Measurements from ENCODE around the gene GTPBP3. TPM values are rescaled to one million over a fixed set of nuclear protein-coding genes. Genes with fewer than 3 reads are reported as not detected.

Gene GTPBP3
- total and polyA plus RNA-seq, 9 of the 15 experiments (the other 6 are each of a cell fraction or from before 2014, with no cell fraction given): 4.9 to 124 (median 22.6) TPM

DNA sequence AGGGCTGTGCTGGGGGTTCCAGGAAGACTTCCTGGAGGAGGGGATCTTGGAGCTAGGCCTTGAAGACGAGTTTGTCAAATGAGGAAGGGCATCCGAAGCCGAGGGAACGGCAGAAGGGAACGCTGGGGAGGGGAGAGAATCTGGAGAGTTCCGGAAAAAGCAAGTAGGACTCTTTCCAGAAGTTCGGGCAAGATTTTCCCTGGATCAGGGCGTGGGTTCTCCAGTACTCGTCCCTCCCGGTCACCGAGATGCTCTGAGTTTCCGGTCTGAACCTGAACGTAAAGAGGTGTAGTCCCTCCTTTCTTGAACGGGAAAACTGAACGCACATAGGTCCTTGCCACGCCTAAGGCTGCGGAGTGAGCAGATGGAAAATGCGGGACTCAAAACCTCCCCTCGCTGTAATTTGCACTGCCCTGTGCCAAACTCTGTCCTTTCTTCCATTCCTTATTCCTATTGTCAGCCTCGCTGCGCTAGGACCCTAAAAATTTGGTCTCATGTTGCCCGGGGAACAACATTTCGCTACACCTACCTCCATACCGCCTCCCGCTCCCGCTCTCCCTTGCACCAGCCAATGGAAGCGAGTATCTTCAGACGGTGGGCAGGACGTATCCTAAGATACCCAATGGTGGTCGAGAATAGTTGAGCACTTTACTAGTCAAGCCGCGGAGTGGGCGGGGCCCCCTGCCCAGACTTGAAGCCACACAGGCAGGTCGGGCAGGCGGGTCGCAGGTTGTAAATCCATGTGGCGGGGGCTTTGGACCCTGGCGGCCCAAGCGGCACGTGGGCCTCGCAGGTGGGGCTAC lies at the start of gene GTPBP3 (continued):
- TF ChIP-seq SMC3 (conservative IDR thresholded peaks at IDR 0.05; ENCODE audit: insufficient read depth, low read depth, low read length) (peak; percentile 11; the same call in 1 of the 2 replicates), ELF2 (CRISPR knock-in tag; IDR thresholded peaks at IDR 0.05) (peak; percentile 61; the same call in 1 of the 2 replicates), NFE2 (IDR thresholded peaks at IDR 0.05; ENCODE audit: low read depth) (no peak), PURB (CRISPR knock-in tag; IDR thresholded peaks at IDR 0.05; ENCODE audit: low read depth) (no peak), PHB (CRISPR knock-in tag; IDR thresholded peaks at IDR 0.05) (no peak), LCOR (CRISPR knock-in tag; IDR thresholded peaks at IDR 0.05) (peak; percentile 55; the same call in 1 of the 2 replicates), TFAP4 (CRISPR knock-in tag; IDR thresholded peaks at IDR 0.05; ENCODE audit: borderline replicate concordance) (peak; percentile 68), ZNF316 (IDR thresholded peaks at IDR 0.05) (0 out of 2 replicates have a peak, but pooled peaks have one; percentile 1), MAX (CRISPR knock-in tag; IDR thresholded peaks at IDR 0.05) (peak; percentile 86), HDGF (IDR thresholded peaks at IDR 0.05) (peak; percentile 69; the same call in 1 of the 2 replicates), ZBTB7A (IDR thresholded peaks at IDR 0.05; ENCODE audit: borderline replicate concordance, control insufficient read depth, low read depth, low read length) (peak; percentile 95)
- TF ChIP-seq, protein P1, sequence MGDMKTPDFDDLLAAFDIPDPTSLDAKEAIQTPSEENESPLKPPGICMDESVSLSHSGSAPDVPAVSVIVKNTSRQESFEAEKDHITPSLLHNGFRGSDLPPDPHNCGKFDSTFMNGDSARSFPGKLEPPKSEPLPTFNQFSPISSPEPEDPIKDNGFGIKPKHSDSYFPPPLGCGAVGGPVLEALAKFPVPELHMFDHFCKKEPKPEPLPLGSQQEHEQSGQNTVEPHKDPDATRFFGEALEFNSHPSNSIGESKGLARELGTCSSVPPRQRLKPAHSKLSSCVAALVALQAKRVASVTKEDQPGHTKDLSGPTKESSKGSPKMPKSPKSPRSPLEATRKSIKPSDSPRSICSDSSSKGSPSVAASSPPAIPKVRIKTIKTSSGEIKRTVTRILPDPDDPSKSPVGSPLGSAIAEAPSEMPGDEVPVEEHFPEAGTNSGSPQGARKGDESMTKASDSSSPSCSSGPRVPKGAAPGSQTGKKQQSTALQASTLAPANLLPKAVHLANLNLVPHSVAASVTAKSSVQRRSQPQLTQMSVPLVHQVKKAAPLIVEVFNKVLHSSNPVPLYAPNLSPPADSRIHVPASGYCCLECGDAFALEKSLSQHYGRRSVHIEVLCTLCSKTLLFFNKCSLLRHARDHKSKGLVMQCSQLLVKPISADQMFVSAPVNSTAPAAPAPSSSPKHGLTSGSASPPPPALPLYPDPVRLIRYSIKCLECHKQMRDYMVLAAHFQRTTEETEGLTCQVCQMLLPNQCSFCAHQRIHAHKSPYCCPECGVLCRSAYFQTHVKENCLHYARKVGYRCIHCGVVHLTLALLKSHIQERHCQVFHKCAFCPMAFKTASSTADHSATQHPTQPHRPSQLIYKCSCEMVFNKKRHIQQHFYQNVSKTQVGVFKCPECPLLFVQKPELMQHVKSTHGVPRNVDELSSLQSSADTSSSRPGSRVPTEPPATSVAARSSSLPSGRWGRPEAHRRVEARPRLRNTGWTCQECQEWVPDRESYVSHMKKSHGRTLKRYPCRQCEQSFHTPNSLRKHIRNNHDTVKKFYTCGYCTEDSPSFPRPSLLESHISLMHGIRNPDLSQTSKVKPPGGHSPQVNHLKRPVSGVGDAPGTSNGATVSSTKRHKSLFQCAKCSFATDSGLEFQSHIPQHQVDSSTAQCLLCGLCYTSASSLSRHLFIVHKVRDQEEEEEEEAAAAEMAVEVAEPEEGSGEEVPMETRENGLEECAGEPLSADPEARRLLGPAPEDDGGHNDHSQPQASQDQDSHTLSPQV (IDR thresholded peaks at IDR 0.05): no peak
